Measurements from ENCODE around the gene GSTO2.

- TF ChIP-seq EZH2 (IDR thresholded peaks at IDR 0.05; ENCODE audit: borderline replicate concordance, low read depth, low read length, severe bottlenecking): no peak
- TF ChIP-seq, protein P1, sequence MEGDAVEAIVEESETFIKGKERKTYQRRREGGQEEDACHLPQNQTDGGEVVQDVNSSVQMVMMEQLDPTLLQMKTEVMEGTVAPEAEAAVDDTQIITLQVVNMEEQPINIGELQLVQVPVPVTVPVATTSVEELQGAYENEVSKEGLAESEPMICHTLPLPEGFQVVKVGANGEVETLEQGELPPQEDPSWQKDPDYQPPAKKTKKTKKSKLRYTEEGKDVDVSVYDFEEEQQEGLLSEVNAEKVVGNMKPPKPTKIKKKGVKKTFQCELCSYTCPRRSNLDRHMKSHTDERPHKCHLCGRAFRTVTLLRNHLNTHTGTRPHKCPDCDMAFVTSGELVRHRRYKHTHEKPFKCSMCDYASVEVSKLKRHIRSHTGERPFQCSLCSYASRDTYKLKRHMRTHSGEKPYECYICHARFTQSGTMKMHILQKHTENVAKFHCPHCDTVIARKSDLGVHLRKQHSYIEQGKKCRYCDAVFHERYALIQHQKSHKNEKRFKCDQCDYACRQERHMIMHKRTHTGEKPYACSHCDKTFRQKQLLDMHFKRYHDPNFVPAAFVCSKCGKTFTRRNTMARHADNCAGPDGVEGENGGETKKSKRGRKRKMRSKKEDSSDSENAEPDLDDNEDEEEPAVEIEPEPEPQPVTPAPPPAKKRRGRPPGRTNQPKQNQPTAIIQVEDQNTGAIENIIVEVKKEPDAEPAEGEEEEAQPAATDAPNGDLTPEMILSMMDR (IDR thresholded peaks at IDR 0.05; ENCODE audit: borderline replicate concordance, extremely low read depth, low read length, poor library complexity, severe bottlenecking): no peak
Measured at GRCh38 chr10:104281694-104282093, 12.7 kb downstream of the GSTO2 start.
